Stimulated activated memory B cell treated with anti-CD40 and anti-IgM and Interleukin-4, amounts not matched to agents 10 μg/mL and 1 μg/mL and 100 μg/mL, for 72 hours (primary cell): ENCODE measurements around the gene PRLR.

Source experiments
- ATAC-seq: fragments of 150-1000 bp; cut with Tn5 transposase; 2 replicates; pipeline ENCODE4 v1.10.0; 2021
- H3K27ac Mint-ChIP-seq: one replicate; pipeline ENCODE4 v1.8.0; 2022; ENCODE audit warnings: mild to moderate bottlenecking, mixed read lengths
- H3K27me3 Mint-ChIP-seq: one replicate; pipeline ENCODE4 v1.8.0; 2022; ENCODE audit warnings: mixed read lengths
- H3K36me3 Mint-ChIP-seq: one replicate; pipeline ENCODE4 v1.8.0; 2022; ENCODE audit warnings: mixed read lengths
- H3K4me1 Mint-ChIP-seq: one replicate; pipeline ENCODE4 v1.8.0; 2022; ENCODE audit warnings: mixed read lengths
- H3K4me3 Mint-ChIP-seq: one replicate; pipeline ENCODE4 v1.8.0; 2022; ENCODE audit warnings: mild to moderate bottlenecking, moderate library complexity, mixed read lengths
- H3K9me3 Mint-ChIP-seq: one replicate; pipeline ENCODE4 v1.8.0; 2022; ENCODE audit warnings: mixed read lengths

PRLR gene

DNA sequence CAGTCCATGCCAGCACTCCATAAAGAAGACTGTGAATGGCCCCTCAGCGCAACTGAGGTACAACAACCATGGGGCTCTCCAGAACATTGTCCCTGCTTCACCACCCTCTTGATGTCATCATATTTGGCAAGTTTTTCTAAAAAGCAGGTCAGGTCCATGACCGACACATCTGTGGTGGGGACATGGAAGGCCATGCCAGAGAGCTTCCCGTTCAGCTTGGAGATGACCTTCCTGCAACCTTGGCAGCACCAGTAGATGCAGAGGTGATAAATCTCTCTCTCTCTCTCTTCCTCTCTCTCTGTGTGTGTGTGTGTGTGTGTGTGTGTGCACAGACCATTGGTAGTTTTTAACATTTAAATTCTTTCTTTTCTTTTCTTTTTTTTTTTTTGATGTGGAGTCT is 147.1 kb downstream of the PRLR start:
- Mint-ChIP-seq H3K27ac (no peak overlapping the region), H3K4me1 (no peaks in the 10 kb centered on the region), H3K27me3 (peaks cover 11% of the 10 kb centered on the region), H3K9me3 (no peaks in the 10 kb centered on the region), H3K4me3 (no peak overlapping the region), H3K36me3 (no peaks in the 10 kb centered on the region)
- ATAC-seq, result peak; percentile 53

DNA sequence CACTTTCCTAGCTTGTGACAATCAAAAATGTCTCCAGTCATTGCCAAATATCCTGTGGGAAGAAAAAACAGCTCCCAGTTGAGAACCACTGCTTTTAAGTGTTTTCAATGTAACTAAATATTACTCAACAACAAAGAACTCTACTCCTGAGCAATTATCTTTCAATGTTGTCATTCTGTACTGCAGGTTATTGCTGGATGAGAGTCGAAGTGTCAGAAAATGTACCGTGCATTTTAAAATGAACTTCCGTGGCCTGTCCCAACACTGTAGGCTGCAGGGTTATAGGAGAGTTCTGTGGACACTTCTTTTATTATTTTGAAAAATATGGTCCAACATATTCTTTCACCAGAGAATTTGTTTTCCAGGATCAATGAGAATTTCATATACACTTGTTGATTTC is 147.8 kb downstream of the PRLR start:
- no peak for ATAC-seq
- no peaks in the 10 kb centered on the region for H3K9me3 Mint-ChIP-seq
- no peak overlapping the region for H3K4me3 Mint-ChIP-seq
- H3K4me1 Mint-ChIP-seq, result no peaks in the 10 kb centered on the region
- H3K36me3 Mint-ChIP-seq, result no peaks in the 10 kb centered on the region
- H3K27ac Mint-ChIP-seq, result no peak overlapping the region
- peaks cover 12% of the 10 kb centered on the region for H3K27me3 Mint-ChIP-seq

GRCh38 chr5:35081134-35081533 is 149.2 kb downstream of the PRLR start:
- H3K27me3 Mint-ChIP-seq, result peaks cover 13% of the 10 kb centered on the region
- no peaks in the 10 kb centered on the region for H3K4me1 Mint-ChIP-seq
- no peaks in the 10 kb centered on the region for H3K36me3 Mint-ChIP-seq
- no peak overlapping the region for H3K4me3 Mint-ChIP-seq
- no peaks in the 10 kb centered on the region for H3K9me3 Mint-ChIP-seq
- no peak overlapping the region for H3K27ac Mint-ChIP-seq
- no peak for ATAC-seq

- Mint-ChIP-seq H3K4me3 (no peak overlapping the region), H3K27me3 (peaks cover 13% of the 10 kb centered on the region), H3K9me3 (peaks cover 4% of the 10 kb centered on the region), H3K27ac (no peak overlapping the region), H3K4me1 (no peaks in the 10 kb centered on the region), H3K36me3 (no peaks in the 10 kb centered on the region)
- ATAC-seq, result no peak
Measured at GRCh38 chr5:35073160-35073559, 157.1 kb downstream of the PRLR start.

GRCh38 chr5:35069188-35069587 is 161.1 kb downstream of the PRLR start:
- no peak for ATAC-seq
- H3K4me1 Mint-ChIP-seq, result peaks cover 18% of the 10 kb centered on the region
- peaks cover 4% of the 10 kb centered on the region for H3K9me3 Mint-ChIP-seq
- H3K27ac Mint-ChIP-seq, result no peak overlapping the region
- H3K4me3 Mint-ChIP-seq, result no peak overlapping the region
- H3K36me3 Mint-ChIP-seq, result no peaks in the 10 kb centered on the region
- H3K27me3 Mint-ChIP-seq, result no peaks in the 10 kb centered on the region

DNA sequence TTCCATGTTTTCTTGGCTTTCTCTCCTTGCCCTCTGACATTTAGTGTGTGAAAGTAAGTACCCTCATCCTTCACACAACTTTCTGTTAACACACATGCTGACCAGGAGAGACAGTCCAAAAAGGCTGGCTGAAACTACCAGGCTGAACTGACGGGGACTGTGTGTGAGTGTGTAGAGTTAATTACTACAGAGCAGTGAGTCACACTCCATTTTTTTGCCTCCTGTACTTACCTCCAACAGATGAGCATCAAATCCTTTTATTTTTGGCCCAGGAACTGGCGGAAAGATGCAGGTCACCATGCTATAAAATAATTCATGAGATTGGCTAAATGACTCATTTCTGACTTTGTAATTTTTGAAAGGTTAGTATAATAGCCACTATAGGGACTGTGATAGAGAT is 162.3 kb downstream of the PRLR start:
- Mint-ChIP-seq H3K4me3 (no peak overlapping the region), H3K4me1 (peaks cover 18% of the 10 kb centered on the region), H3K36me3 (no peaks in the 10 kb centered on the region), H3K27me3 (no peaks in the 10 kb centered on the region), H3K27ac (no peak overlapping the region), H3K9me3 (no peaks in the 10 kb centered on the region)
- ATAC-seq, result no peak

- peak; percentile 65 for ATAC-seq
- Mint-ChIP-seq H3K9me3 (no peaks in the 10 kb centered on the region), H3K4me3 (no peak overlapping the region), H3K4me1 (peaks cover 18% of the 10 kb centered on the region), H3K36me3 (no peaks in the 10 kb centered on the region), H3K27me3 (no peaks in the 10 kb centered on the region), H3K27ac (peak overlapping the region; percentile 44)
Measured at GRCh38 chr5:35066260-35066795, 164.0 kb downstream of the PRLR start.

DNA sequence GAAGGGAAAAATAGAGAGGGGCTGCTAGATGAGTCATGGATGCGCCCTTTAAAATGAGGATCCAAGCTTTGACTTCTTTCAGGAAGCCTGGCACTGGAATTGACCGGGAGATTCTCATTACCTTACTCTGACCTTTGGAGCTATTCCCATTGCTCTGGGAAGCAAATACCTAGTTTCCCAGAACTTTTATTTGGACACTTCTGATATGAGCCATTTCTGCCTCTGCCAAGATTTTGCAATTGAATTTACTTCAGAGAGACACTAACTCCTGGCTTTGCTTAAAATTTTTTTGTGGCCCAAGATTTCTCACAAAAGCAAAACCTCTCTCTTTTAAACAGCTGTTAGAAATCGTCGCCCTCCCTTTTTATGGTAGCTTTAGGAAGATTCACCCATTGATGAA is 166.9 kb downstream of the PRLR start:
- Mint-ChIP-seq H3K27me3 (no peaks in the 10 kb centered on the region), H3K36me3 (no peaks in the 10 kb centered on the region), H3K9me3 (no peaks in the 10 kb centered on the region), H3K4me3 (no peak overlapping the region), H3K4me1 (peaks cover 18% of the 10 kb centered on the region), H3K27ac (no peak overlapping the region)
- ATAC-seq, result no peak

DNA sequence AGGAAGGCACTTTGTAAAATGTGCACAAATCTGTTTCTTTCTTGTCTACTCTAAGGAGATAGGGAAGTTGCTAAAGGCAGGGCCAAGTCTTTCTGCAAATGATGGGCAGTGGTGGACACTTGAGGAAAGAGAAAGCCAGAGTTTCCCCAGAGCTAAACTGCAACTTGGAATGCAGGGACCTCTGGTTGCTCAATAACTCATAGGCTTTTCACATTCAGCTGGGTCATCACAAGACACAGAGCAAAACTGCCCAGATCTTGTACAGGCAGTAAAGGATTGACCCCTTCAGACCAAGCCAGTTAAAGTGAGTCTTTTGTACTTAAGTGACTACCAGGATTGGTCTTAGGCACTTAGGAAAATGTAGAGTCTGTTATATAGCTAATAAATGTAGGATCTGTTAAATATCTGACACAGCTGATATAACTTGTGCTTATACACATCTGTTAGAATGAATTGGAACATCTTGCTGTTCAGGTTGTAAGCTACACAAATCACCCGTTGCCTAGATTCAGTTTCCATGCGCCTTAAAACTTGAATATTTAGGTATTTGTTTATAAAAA is 169.0 kb downstream of the PRLR start:
- Mint-ChIP-seq H3K27ac (no peak overlapping the region), H3K36me3 (no peaks in the 10 kb centered on the region), H3K9me3 (no peaks in the 10 kb centered on the region), H3K27me3 (no peaks in the 10 kb centered on the region), H3K4me1 (peaks cover 12% of the 10 kb centered on the region), H3K4me3 (no peak overlapping the region)
- ATAC-seq, result no peak

DNA sequence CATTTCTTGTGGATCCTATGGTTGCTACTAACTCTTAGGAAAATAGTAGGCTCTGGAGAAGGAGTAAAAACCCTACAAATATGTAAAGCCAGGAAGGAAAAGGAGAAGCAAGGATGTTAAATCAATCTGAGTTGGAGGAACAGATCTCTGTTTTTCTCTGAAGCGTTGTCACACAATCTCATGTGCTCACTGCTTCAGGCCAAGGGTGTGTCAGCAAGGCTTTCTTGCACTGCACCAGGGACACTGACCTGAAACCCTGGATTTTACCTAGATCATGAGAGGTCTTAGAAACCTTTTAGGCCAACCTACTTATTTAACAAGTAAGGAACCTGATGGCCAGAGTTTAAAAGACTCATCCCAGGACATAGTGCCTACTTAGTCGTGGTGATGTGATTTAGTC is 170.1 kb downstream of the PRLR start:
- H3K27ac Mint-ChIP-seq, result no peak overlapping the region
- no peaks in the 10 kb centered on the region for H3K9me3 Mint-ChIP-seq
- ATAC-seq, result no peak
- H3K27me3 Mint-ChIP-seq, result no peaks in the 10 kb centered on the region
- H3K4me1 Mint-ChIP-seq, result peaks cover 1% of the 10 kb centered on the region
- H3K36me3 Mint-ChIP-seq, result no peaks in the 10 kb centered on the region
- no peak overlapping the region for H3K4me3 Mint-ChIP-seq

GRCh38 chr5:35059251-35059650 is 171.0 kb downstream of the PRLR start:
- Mint-ChIP-seq H3K27ac (no peak overlapping the region), H3K4me3 (no peak overlapping the region), H3K4me1 (no peaks in the 10 kb centered on the region), H3K9me3 (no peaks in the 10 kb centered on the region), H3K27me3 (peaks cover 9% of the 10 kb centered on the region), H3K36me3 (no peaks in the 10 kb centered on the region)
- ATAC-seq, result no peak

DNA sequence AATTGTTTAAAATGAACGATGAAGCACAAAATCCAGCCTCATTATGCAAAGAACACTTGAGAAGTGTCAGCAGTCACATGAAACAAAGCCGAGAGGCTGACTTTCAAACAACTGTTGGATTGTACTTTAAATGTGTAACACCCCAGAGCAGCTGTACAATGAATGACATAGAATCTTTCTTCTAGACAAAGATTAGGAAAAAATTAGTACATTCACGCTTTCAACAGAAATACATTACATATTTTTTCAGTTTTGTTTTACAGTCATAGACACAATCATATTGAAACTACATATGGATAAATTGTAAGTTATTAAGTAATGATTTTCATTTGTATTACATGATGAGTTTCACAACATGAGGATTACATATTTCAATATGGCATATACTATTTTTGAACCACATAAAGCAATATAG is 171.9 kb downstream of the PRLR start:
- Mint-ChIP-seq H3K27ac (no peak overlapping the region), H3K36me3 (no peaks in the 10 kb centered on the region), H3K4me3 (no peak overlapping the region), H3K27me3 (peaks cover 18% of the 10 kb centered on the region), H3K4me1 (no peaks in the 10 kb centered on the region), H3K9me3 (no peaks in the 10 kb centered on the region)
- ATAC-seq, result no peak

- peaks cover 25% of the 10 kb centered on the region for H3K27me3 Mint-ChIP-seq
- H3K4me3 Mint-ChIP-seq, result no peak overlapping the region
- H3K9me3 Mint-ChIP-seq, result no peaks in the 10 kb centered on the region
- no peak for ATAC-seq
- H3K4me1 Mint-ChIP-seq, result no peaks in the 10 kb centered on the region
- no peak overlapping the region for H3K27ac Mint-ChIP-seq
- no peaks in the 10 kb centered on the region for H3K36me3 Mint-ChIP-seq
Measured at GRCh38 chr5:35056686-35057085, 173.6 kb downstream of the PRLR start.

- Mint-ChIP-seq H3K9me3 (no peaks in the 10 kb centered on the region), H3K4me1 (no peaks in the 10 kb centered on the region), H3K27ac (no peak overlapping the region), H3K4me3 (no peak overlapping the region), H3K36me3 (no peaks in the 10 kb centered on the region), H3K27me3 (peaks cover 33% of the 10 kb centered on the region)
- no peak for ATAC-seq
Measured at GRCh38 chr5:35052838-35053237, 177.4 kb downstream of the PRLR start.

DNA sequence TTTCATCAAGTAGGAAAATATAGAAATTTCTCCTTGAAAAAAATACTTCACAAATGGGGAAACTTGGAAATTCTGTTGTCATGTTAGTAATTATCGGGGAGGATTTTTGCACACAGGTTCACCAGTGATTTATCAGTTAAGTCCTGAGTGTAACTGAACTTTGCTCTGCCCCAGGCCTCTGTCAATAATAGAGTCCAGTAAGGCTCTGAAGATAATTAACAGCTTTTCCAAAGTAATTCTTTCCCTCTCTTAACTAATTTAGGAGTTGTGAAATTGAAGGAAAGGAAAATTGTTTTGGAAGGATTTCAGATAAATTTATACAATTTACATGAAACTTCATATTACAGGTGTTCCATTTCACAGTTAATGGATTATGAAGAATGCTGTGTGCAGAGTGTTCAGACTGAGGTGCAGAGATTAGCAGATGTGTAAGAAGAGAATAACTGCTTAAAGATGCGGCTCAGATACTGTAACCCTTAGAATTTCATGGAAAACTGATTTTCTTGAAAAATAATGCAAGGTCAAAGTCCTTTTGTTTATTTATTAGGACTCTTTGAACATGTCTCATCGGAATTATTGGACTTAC is 179.7 kb downstream of the PRLR start:
- Mint-ChIP-seq H3K9me3 (no peaks in the 10 kb centered on the region), H3K36me3 (no peaks in the 10 kb centered on the region), H3K27me3 (peaks cover 46% of the 10 kb centered on the region), H3K4me3 (no peak overlapping the region), H3K4me1 (no peaks in the 10 kb centered on the region), H3K27ac (no peak overlapping the region)
- ATAC-seq, result no peak

GRCh38 chr5:35048910-35049309 is 181.4 kb downstream of the PRLR start:
- Mint-ChIP-seq H3K4me1 (no peaks in the 10 kb centered on the region), H3K27me3 (peaks cover 33% of the 10 kb centered on the region), H3K9me3 (no peaks in the 10 kb centered on the region), H3K4me3 (no peak overlapping the region), H3K27ac (no peak overlapping the region), H3K36me3 (no peaks in the 10 kb centered on the region)
- ATAC-seq, result no peak
